NCI-H446 treated with DMSO at 0.1 percent for 48 hours (cell line): ENCODE data around the gene CBFA2T3.
"Not testable (repeated sequence)": the region's sequence is repeated elsewhere in the genome, so short reads cannot be mapped to it uniquely, and the experiment has no call there.

ENCODE experiments used
- DNase-seq: peaks from one replicate; lab custom pipeline; 2025; lab: John Stamatoyannopoulos, UW

The CBFA2T3 gene

GRCh38 chr16:88906535-88907105 lies 70.4 kb downstream of the CBFA2T3 start:
- DNase-seq = no peak

GRCh38 chr16:88906020-88906419 lies 71.0 kb downstream of the CBFA2T3 start:
- no peak for DNase-seq

- DNase-seq = no peak
Observed at GRCh38 chr16:88905563-88905962, 71.4 kb downstream of the CBFA2T3 start.

GRCh38 chr16:88904676-88905365 lies 72.2 kb downstream of the CBFA2T3 start:
- DNase-seq = no peak

- DNase-seq = no peak
Observed at GRCh38 chr16:88903267-88903666, 73.7 kb downstream of the CBFA2T3 start.

GRCh38 chr16:88902744-88903143 lies 74.3 kb downstream of the CBFA2T3 start:
- DNase-seq = no peak

- no peak for DNase-seq
Observed at GRCh38 chr16:88901718-88902337, 75.2 kb downstream of the CBFA2T3 start.

GRCh38 chr16:88900662-88901052 lies 76.3 kb downstream of the CBFA2T3 start:
- no peak for DNase-seq

- no peak for DNase-seq
Observed at GRCh38 chr16:88899901-88900661, 76.9 kb downstream of the CBFA2T3 start.

GRCh38 chr16:88897696-88898425 lies 79.1 kb downstream of the CBFA2T3 start:
- no peak for DNase-seq

GRCh38 chr16:88896238-88897070 lies 80.6 kb downstream of the CBFA2T3 start:
- no peak for DNase-seq

GRCh38 chr16:88895335-88895734 lies 81.7 kb downstream of the CBFA2T3 start:
- no peak for DNase-seq

- DNase-seq = no peak
Observed at GRCh38 chr16:88894681-88895300, 82.2 kb downstream of the CBFA2T3 start.

GRCh38 chr16:88894266-88894665 lies 82.7 kb downstream of the CBFA2T3 start:
- not testable (repeated sequence) for DNase-seq

GRCh38 chr16:88893127-88893968 lies 83.7 kb downstream of the CBFA2T3 start:
- no peak for DNase-seq

- no peak for DNase-seq
Observed at GRCh38 chr16:88892065-88892464, 84.9 kb downstream of the CBFA2T3 start.

- no peak for DNase-seq
Observed at GRCh38 chr16:88891083-88891482, 85.9 kb downstream of the CBFA2T3 start.

GRCh38 chr16:88889702-88890352 lies 87.2 kb downstream of the CBFA2T3 start:
- not testable (repeated sequence) for DNase-seq
